Lower lobe of right lung (tissue), 2 donors: Measurements from ENCODE around the gene ST6GALNAC2. TPM values are rescaled to one million over a fixed set of nuclear protein-coding genes. Genes with fewer than 3 reads are reported as not detected.
"Not testable (repeated sequence)": the region's sequence is repeated elsewhere in the genome, so short reads cannot be mapped to it uniquely, and the experiment has no call there.

Experiments
- ATAC-seq, 2 donors: fragments of 200-7000 bp; cut with Tn5 transposase; one replicate each; pipeline ENCODE4 v1.9.1; 2020 to 2022; ENCODE audit warnings: mild to moderate bottlenecking in 2 of 2, moderate library complexity in 2 of 2
- DNase-seq: peaks from one replicate; pipeline ENCODE4 v3.0.0-alpha.2; 2020
- H3K27ac ChIP-seq: fragments of 200-600 bp; one replicate; pipeline ENCODE4 v1.8.0; 2022
- H3K27me3 ChIP-seq: fragments of 200-600 bp; one replicate; pipeline ENCODE4 v1.8.0; 2022; ENCODE audit warnings: low read depth
- H3K36me3 ChIP-seq: fragments of 200-600 bp; one replicate; pipeline ENCODE4 v1.8.0; 2022; ENCODE audit warnings: mild to moderate bottlenecking
- H3K4me1 ChIP-seq: fragments of 200-600 bp; one replicate; pipeline ENCODE4 v1.8.0; 2022
- H3K4me3 ChIP-seq: fragments of 200-600 bp; one replicate; pipeline ENCODE4 v1.8.0; 2022; ENCODE audit warnings: mild to moderate bottlenecking
- H3K9me3 ChIP-seq: fragments of 200-600 bp; one replicate; pipeline ENCODE4 v1.8.0; 2022
- CTCF ChIP-seq: fragments of 200-600 bp; IDR thresholded peaks from one replicate; pipeline ENCODE4 v1.8.0; 2022; ENCODE audit warnings: antibody characterized with exemption, mild to moderate bottlenecking
- intact Hi-C: fragments of 100-400 bp; cut with DNase I; formaldehyde crosslinking; loops from one replicate; pipeline ENCODE4 v1.11.0; 2022
- total RNA-seq: library from RNA; stranded (reverse); fragmentation: NEBNext Ultra II Directional; extraction: Animal tissue kit (Norgen Biotek cat#: 25700); gene quantifications from one replicate; pipeline ENCODE4 v1.2.1, GENCODE V29; 2021
- donor health status: DM: no; HTN: yes; CAD: no; lungs with severe emphysema.

ST6GALNAC2 gene
- total RNA-seq, 1 donor from 2014 or later: 29.0 TPM

GRCh38 chr17:76567634-76568432 lies 17.8 kb downstream of the ST6GALNAC2 start:
- H3K9me3 ChIP-seq: no peaks in the 10 kb centered on the region
- H3K4me3 ChIP-seq: no peak overlapping the region
- H3K36me3 ChIP-seq: peaks cover 29% of the 10 kb centered on the region
- DNase-seq (peak; percentile 74), ATAC-seq (peak; percentile 67 to 74)
- no peaks in the 10 kb centered on the region for H3K27me3 ChIP-seq
- H3K27ac ChIP-seq: no peak overlapping the region
- H3K4me1 ChIP-seq: peaks cover 19% of the 10 kb centered on the region
- intact Hi-C loops: no loop called here
- TF ChIP-seq CTCF: no peak

GRCh38 chr17:76566988-76567431 lies 18.6 kb downstream of the ST6GALNAC2 start:
- H3K9me3 ChIP-seq: no peaks in the 10 kb centered on the region
- peak in 1 of 2 donors; percentile 1 for ATAC-seq
- TF ChIP-seq CTCF: no peak
- H3K36me3 ChIP-seq: peaks cover 33% of the 10 kb centered on the region
- intact Hi-C loops: no loop called here
- no peak overlapping the region for H3K4me3 ChIP-seq
- DNase-seq: no peak
- peaks cover 25% of the 10 kb centered on the region for H3K4me1 ChIP-seq
- H3K27ac ChIP-seq: peak overlapping the region; percentile 2
- no peaks in the 10 kb centered on the region for H3K27me3 ChIP-seq

- no peak overlapping the region for H3K4me3 ChIP-seq
- H3K27me3 ChIP-seq: no peaks in the 10 kb centered on the region
- intact Hi-C loops: no loop called here
- no peak overlapping the region for H3K27ac ChIP-seq
- ATAC-seq (no peak), DNase-seq (no peak)
- H3K4me1 ChIP-seq: peaks cover 30% of the 10 kb centered on the region
- H3K36me3 ChIP-seq: peaks cover 33% of the 10 kb centered on the region
- no peaks in the 10 kb centered on the region for H3K9me3 ChIP-seq
- TF ChIP-seq CTCF: no peak
Observed at GRCh38 chr17:76566613-76566943, 19.1 kb downstream of the ST6GALNAC2 start.

- Histone ChIP-seq H3K36me3 (peaks cover 39% of the 10 kb centered on the region), H3K4me3 (no peak overlapping the region), H3K9me3 (no peaks in the 10 kb centered on the region), H3K27ac (no peak overlapping the region), H3K27me3 (no peaks in the 10 kb centered on the region), H3K4me1 (peaks cover 36% of the 10 kb centered on the region)
- TF ChIP-seq CTCF: no peak
- DNase-seq (no peak), ATAC-seq (no peak)
- intact Hi-C loops: no loop called here
Observed at GRCh38 chr17:76565728-76566612, 19.7 kb downstream of the ST6GALNAC2 start.

GRCh38 chr17:76564991-76565727 lies 20.5 kb downstream of the ST6GALNAC2 start:
- Histone ChIP-seq H3K36me3 (peaks cover 41% of the 10 kb centered on the region), H3K4me1 (peaks cover 44% of the 10 kb centered on the region)

GRCh38 chr17:76563359-76563758 lies 22.3 kb downstream of the ST6GALNAC2 start:
- H3K4me1 ChIP-seq: peaks cover 62% of the 10 kb centered on the region
- DNase-seq, H3K9me3 ChIP-seq, intact Hi-C loops, H3K4me3 ChIP-seq, H3K27ac ChIP-seq, H3K27me3 ChIP-seq, ATAC-seq: not testable (repeated sequence)
- H3K36me3 ChIP-seq: peaks cover 41% of the 10 kb centered on the region

More at GRCh38 chr17:76564991-76565727, 20.5 kb downstream of the ST6GALNAC2 start:
- intact Hi-C loops, DNase-seq, H3K9me3 ChIP-seq, H3K27me3 ChIP-seq, H3K4me3 ChIP-seq, ATAC-seq, H3K27ac ChIP-seq: not testable (repeated sequence)
